Tibial nerve (tissue), 4 donors: ENCODE results near the gene RPTOR. TPM values are rescaled to one million over a fixed set of nuclear protein-coding genes. Genes with fewer than 3 reads are reported as not detected.

Source experiments
- DNase-seq, 2 donors: peaks; one replicate each; pipeline ENCODE4 v3.0.0-alpha.2; 2019; ENCODE audit warnings: low spot score in 2 of 2
- H3K27ac ChIP-seq, 4 donors: fragments of 200-600 bp; sonication (generic) in 3 of 4; one replicate each; pipeline ENCODE4 v1.5.1; 2017 to 2019; ENCODE audit warnings: mild to moderate bottlenecking in 1 of 4
- H3K27me3 ChIP-seq, 2 donors: fragments of 200-600 bp; sonication (generic) in 1 of 2; one replicate each; pipeline versions ENCODE4 v1.5.1 to v1.6.0; 2017 to 2019
- H3K36me3 ChIP-seq, 3 donors: fragments of 200-600 bp; sonication (generic); one replicate each; pipeline ENCODE4 v1.5.1; 2018 to 2019
- H3K4me1 ChIP-seq, 4 donors: fragments of 200-600 bp; sonication (generic) in 3 of 4; one replicate each; pipeline ENCODE4 v1.5.1; 2017 to 2019
- H3K4me3 ChIP-seq, 4 donors: fragments of 200-600 bp; sonication (generic) in 3 of 4; one replicate each; pipeline ENCODE4 v1.5.1; 2017 to 2019; ENCODE audit warnings: mild to moderate bottlenecking in 1 of 4, moderate library complexity in 1 of 4
- H3K9me3 ChIP-seq, 4 donors: fragments of 200-600 bp; sonication (generic) in 3 of 4; one replicate each; pipeline ENCODE4 v1.5.1; 2017 to 2019
- CTCF ChIP-seq, 5 experiments: fragments of 200-600 bp in 3 of 5; fragments of 450-650 bp in 2 of 5; sonication (generic) in 3 of 5; IDR thresholded peaks; one replicate each; pipeline ENCODE4 v1.5.1; 2016 to 2019; ENCODE audit warnings: antibody characterized with exemption in 5 of 5, mild to moderate bottlenecking in 3 of 5, moderate library complexity in 2 of 5
- EP300 ChIP-seq, 2 donors: sonication (generic); formaldehyde crosslinking; IDR thresholded peaks; one replicate each; pipeline ENCODE4 v1.6.1; 2017; ENCODE audit warnings: antibody characterized with exemption in 2 of 2, mild to moderate bottlenecking in 1 of 2
- POLR2A ChIP-seq, 2 donors: fragments of 450-650 bp; IDR thresholded peaks; one replicate each; pipeline ENCODE4 v1.6.1; 2017; ENCODE audit warnings: antibody characterized with exemption in 2 of 2, mild to moderate bottlenecking in 2 of 2, moderate library complexity in 2 of 2
- WGBS, 2 donors: methylation state at CpG; one replicate each; pipeline ENCODE4 v1.1.5; 2018; 5-methylcytosine and 5-hydroxymethylcytosine counted together
- total RNA-seq, 4 donors: library from RNA; depleted of rRNA; stranded (reverse); fragments of >200 nt; gene quantifications; one replicate each; pipeline ENCODE4 v1.1.0, GENCODE V29; 2016

Gene RPTOR
- total RNA-seq, 4 donors from 2014 or later = 34.7 to 56.4 (median 40.1) TPM

DNA sequence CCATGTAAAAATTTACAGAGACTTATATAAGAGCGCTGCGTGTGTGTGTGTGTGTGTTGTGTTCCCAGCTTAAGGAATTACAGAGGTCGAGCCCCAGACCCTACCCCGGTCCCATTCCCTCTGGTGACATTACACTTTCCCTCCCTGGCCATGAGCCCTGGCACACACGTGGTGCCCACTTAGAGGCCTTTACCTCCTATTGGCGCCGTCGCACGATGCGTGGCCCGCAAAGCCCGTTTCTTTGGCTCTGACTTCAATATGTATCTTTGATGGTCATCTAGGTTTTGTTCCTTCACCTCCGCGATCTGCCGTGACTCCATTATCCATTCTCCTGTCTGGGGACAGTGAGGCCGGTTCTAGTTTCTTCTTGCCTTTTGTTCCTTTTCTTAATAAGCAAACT, 350.1 kb downstream of the RPTOR start:
- H3K9me3 ChIP-seq = no peaks in the 10 kb centered on the region
- H3K36me3 ChIP-seq = peaks cover 0 to 87% (median 2%) of the 10 kb centered on the region in 3 donors
- TF ChIP-seq POLR2A (IDR thresholded peaks at IDR 0.05) (no peak), EP300 (IDR thresholded peaks at IDR 0.05) (no peak), CTCF (IDR thresholded peaks at IDR 0.05) (no peak)
- H3K27ac ChIP-seq = no peak overlapping the region
- 91 to 93% methylated on average over 16 of the region's 16 CpGs for WGBS, 2 donors
- H3K27me3 ChIP-seq = no peaks in the 10 kb centered on the region
- H3K4me1 ChIP-seq = no peaks in the 10 kb centered on the region
- H3K4me3 ChIP-seq = no peak overlapping the region
- no peak for DNase-seq

DNA sequence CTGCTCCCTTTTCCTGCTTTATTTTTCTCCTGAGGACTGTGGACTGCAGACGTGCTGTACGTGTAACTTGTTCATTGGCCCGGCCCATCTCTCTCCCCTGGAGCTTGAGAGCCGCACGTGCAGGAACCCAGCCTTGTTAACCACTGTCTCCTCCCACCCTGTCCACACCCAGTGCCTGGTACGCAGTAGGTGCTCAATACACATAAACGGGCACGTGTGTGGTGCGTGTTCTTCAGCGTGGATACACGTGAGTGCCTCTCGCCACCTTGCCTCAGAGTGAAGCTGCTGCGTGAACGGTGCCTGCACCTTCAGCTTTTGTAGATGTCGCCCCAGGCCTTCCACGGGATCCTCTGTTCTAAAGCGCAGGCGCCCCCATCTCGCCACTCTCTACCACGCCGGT, 350.7 kb downstream of the RPTOR start:
- TF ChIP-seq CTCF (IDR thresholded peaks at IDR 0.05) (no peak), EP300 (IDR thresholded peaks at IDR 0.05) (no peak), POLR2A (IDR thresholded peaks at IDR 0.05) (no peak)
- H3K36me3 ChIP-seq = peaks cover 0 to 90% (median 2%) of the 10 kb centered on the region in 3 donors
- H3K4me3 ChIP-seq = no peak overlapping the region
- no peaks in the 10 kb centered on the region for H3K27me3 ChIP-seq
- H3K4me1 ChIP-seq = no peaks in the 10 kb centered on the region
- DNase-seq = no peak
- no peaks in the 10 kb centered on the region for H3K9me3 ChIP-seq
- WGBS, 2 donors = 78 to 90% methylated on average over 21 of the region's 21 CpGs
- no peak overlapping the region for H3K27ac ChIP-seq

DNA sequence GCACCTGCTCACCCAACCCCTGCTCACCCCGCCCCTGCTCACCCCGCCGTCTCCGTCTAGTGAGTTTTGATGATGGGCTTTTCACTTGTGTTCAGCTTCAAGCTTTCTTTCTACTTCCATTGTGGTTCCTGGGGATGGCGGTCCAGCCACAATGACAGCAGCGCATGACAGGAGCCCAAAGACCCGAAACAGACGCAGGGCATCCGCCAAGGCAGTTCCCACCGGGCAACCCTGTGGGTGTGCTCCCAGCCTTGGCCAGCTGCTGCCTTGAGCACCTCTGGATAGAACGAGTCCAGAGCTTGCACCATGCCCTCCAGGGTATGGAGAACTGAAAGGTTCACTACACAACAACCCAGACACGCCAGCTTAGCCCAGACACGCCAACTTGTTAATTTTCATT, 354.1 kb downstream of the RPTOR start:
- 83 to 93% methylated on average over 13 of the region's 13 CpGs for WGBS, 2 donors
- no peaks in the 10 kb centered on the region for H3K4me1 ChIP-seq
- H3K9me3 ChIP-seq = no peaks in the 10 kb centered on the region
- no peak for DNase-seq
- TF ChIP-seq EP300 (IDR thresholded peaks at IDR 0.05) (no peak), POLR2A (IDR thresholded peaks at IDR 0.05) (no peak), CTCF (IDR thresholded peaks at IDR 0.05) (no peak)
- H3K27me3 ChIP-seq = no peaks in the 10 kb centered on the region
- H3K27ac ChIP-seq = no peak overlapping the region
- H3K36me3 ChIP-seq = peaks cover 0 to 84% (median 2%) of the 10 kb centered on the region in 3 donors
- no peak overlapping the region for H3K4me3 ChIP-seq

- WGBS, 2 donors = 86% methylated on average over 22 of the region's 22 CpGs
- Histone ChIP-seq H3K4me1 (no peaks in the 10 kb centered on the region), H3K9me3 (no peaks in the 10 kb centered on the region), H3K36me3 (peaks cover 0 to 82% (median 0%) of the 10 kb centered on the region in 3 donors), H3K4me3 (no peak overlapping the region), H3K27me3 (no peaks in the 10 kb centered on the region), H3K27ac (no peak overlapping the region)
- no peak for DNase-seq
- peak; percentile 28 to 38 (median 29) for TF ChIP-seq CTCF (IDR thresholded peaks at IDR 0.05)
- TF ChIP-seq POLR2A (IDR thresholded peaks at IDR 0.05) = no peak
- TF ChIP-seq EP300 (IDR thresholded peaks at IDR 0.05) = no peak
These were observed 355.0 kb downstream of the RPTOR start for GRCh38 chr17:80899402-80900268.

- no peak for TF ChIP-seq POLR2A (IDR thresholded peaks at IDR 0.05)
- no peak for TF ChIP-seq EP300 (IDR thresholded peaks at IDR 0.05)
- no peak for TF ChIP-seq CTCF (IDR thresholded peaks at IDR 0.05)
- no peak overlapping the region for H3K4me3 ChIP-seq
- H3K36me3 ChIP-seq = peaks cover 0 to 75% (median 0%) of the 10 kb centered on the region in 3 donors
- 56 to 60% methylated on average over 4 of the region's 4 CpGs for WGBS, 2 donors
- no peak overlapping the region for H3K27ac ChIP-seq
- no peaks in the 10 kb centered on the region for H3K9me3 ChIP-seq
- no peak for DNase-seq
- no peaks in the 10 kb centered on the region for H3K27me3 ChIP-seq
- H3K4me1 ChIP-seq = no peaks in the 10 kb centered on the region
These were observed 356.7 kb downstream of the RPTOR start for GRCh38 chr17:80901319-80901718.
